ENCODE results near the gene SLAMF1.
A peak's percentile ranks its signal among the peaks of the same experiment; 100 is the strongest.
"Not testable (repeated sequence)": the region's sequence is repeated elsewhere in the genome, so short reads cannot be mapped to it uniquely, and the experiment has no call there.

SLAMF1 gene

DNA sequence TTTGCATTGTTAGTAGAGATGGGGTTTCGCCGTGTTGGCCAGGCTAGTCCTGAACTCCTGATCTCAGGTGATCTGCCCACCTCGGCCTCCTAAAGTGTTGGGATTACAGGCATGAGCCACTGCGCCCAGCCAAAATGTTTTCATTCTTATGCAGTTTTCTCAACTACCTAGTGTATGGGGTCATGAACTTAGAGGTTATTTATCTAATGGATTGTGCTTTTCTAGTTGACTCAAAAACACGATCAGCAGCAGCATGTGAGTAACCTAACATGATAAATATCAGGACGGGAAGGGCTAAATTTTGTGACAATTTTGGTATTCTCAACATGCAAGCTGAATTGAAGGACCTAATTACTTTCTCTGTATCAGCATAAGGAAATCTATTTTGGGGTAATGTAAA, 58.4 kb downstream of the SLAMF1 start:
- no peak for DNase-seq

DNA sequence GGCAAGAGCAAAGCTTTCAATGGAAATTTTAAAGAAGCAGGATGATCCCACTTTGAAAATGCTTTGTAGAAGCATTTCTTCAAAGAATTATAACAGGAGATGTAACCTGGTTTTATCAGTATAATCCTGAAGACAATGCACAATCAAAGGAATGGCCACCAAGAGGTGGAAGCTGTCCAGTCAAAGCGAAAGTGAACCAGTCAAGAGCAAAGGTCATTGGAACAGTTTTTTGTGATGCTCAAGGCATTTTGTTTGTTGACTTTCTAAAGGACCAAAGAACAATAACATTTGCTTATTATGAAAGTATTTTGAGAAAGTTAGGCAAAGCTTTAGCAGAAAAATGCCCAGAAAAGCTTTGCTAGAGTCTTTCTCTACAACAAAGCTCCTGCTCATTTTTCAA, 62.1 kb downstream of the SLAMF1 start:
- DNase-seq, result no peak

- not testable (repeated sequence) for DNase-seq
These were observed 63.9 kb downstream of the SLAMF1 start for GRCh38 chr1:160582976-160583375.

GRCh38 chr1:160581961-160582360, 64.9 kb downstream of the SLAMF1 start:
- no peak for DNase-seq

- no peak for DNase-seq
These were observed 66.5 kb downstream of the SLAMF1 start for GRCh38 chr1:160580221-160580812.

GRCh38 chr1:160579216-160579701, 67.6 kb downstream of the SLAMF1 start, which contains the start of gene CD84:
Gene CD84 (minus strand): TSS chr1:160579496. CDS start chr1:160579437, 59 bp downstream.
- no peak for DNase-seq

- DNase-seq, result no peak
These were observed 68.2 kb downstream of the SLAMF1 start for GRCh38 chr1:160578525-160579191.

DNA sequence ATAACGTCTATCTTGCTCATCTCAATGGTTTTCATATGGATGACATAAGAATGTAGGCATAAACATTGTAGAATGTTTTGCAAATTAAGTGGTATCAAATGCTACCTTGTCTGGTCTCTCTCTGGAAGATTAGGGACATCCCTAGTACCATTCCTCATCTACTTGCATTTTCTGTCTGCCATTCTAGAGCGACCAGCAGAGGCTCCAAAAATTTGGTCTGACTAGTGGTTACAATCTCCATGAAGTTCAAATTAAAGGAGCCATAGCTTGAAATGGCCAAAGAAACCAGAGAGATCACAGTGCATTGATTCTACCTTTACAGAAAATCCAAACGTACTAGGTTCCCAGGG, 68.7 kb downstream of the SLAMF1 start:
- no peak for DNase-seq

DNA sequence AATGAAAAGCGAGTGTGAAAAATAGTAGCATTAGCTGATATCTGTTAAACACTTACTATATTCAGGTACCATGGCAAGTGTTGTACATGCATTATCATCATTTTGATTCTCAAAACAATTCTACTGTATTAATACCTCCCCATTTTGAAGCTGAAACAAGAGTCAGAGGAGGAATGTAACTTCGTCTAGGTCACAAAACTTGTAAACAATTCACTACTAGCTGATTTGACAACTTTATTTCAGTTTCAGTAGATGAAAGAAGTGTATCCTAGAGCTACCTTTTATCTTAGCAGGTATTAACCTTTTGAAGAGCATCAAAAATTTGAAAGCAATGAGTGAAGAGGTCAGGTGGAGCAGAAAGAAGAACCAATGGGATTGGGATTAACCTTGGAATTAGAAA, 69.2 kb downstream of the SLAMF1 start:
- no peak for DNase-seq

- no peak for DNase-seq
These were observed 70.0 kb downstream of the SLAMF1 start for GRCh38 chr1:160576884-160577283.

- peak; percentile 63 for DNase-seq
These were observed 70.5 kb downstream of the SLAMF1 start for GRCh38 chr1:160576390-160576789.

- no peak for DNase-seq
These were observed 71.7 kb downstream of the SLAMF1 start for GRCh38 chr1:160575112-160575664.

DNA sequence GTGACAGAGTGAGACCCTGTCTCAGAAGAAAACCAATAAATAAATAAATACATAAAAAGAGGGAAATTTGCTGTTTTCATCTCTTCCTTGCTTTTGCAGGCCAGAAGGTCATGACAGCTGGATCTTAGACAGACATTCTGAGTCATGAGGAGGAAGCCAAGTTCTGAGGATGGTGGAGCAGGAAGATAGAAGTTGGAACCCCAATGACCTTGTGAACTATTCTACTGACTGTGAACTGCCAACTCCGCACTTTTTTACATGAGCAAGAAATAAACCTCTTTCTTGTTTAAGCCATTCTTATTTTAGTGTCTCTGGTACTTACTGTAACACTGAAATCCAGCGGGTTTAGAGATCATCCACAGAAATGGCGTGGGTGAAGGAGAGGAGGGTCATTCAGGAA, 76.0 kb downstream of the SLAMF1 start:
- no peak for DNase-seq

- DNase-seq, result no peak
These were observed 77.0 kb downstream of the SLAMF1 start for GRCh38 chr1:160569806-160570205.

GRCh38 chr1:160567858-160568682, 78.8 kb downstream of the SLAMF1 start:
- peak; percentile 74 for DNase-seq

GRCh38 chr1:160567341-160567740, 79.5 kb downstream of the SLAMF1 start:
- DNase-seq, result no peak

- DNase-seq, result no peak
These were observed 81.3 kb downstream of the SLAMF1 start for GRCh38 chr1:160565564-160565963.

- not testable (repeated sequence) for DNase-seq
These were observed 83.6 kb downstream of the SLAMF1 start for GRCh38 chr1:160563230-160563629.

DNA sequence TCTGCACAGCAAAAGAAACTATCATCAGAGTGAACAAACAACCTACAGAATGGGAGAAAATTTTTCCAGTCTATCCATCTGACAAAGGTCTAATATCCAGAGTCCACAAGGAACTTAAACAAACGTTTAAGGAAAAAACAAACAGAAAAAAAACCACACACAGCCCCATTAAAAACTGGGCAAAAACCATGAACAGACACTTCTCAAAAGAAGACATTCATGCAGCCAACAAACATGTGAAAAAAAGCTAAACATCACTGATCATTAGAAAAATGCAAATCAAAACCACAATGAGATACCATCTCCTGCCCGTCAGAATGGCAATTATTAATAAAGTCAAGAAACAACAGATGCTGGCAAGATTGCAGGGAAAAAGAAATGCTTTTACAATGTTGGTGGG, 84.1 kb downstream of the SLAMF1 start:
- DNase-seq, result not testable (repeated sequence)

GRCh38 chr1:160560806-160561205, 86.0 kb downstream of the SLAMF1 start:
- DNase-seq, result no peak

GRCh38 chr1:160560045-160560705, 86.7 kb downstream of the SLAMF1 start:
- no peak for DNase-seq

- DNase-seq, result not testable (repeated sequence)
These were observed 87.4 kb downstream of the SLAMF1 start for GRCh38 chr1:160559437-160559836.
